Left lung (tissue), 10 donors: ENCODE data around the gene MIGA1. TPM values are rescaled to one million over a fixed set of nuclear protein-coding genes. Genes with fewer than 3 reads are reported as not detected.

Source experiments
- ATAC-seq: fragments of 200-7000 bp; cut with Tn5 transposase; one replicate; pipeline ENCODE4 v1.9.1; 2020; ENCODE audit warnings: moderate library complexity
- DNase-seq, 4 donors: peaks; one replicate each; pipeline ENCODE4 v3.0.0-alpha.2; 2013 to 2020
- H3K27ac ChIP-seq, 2 donors: fragments of 200-600 bp; sonication (generic) in 1 of 2; one replicate each; pipeline versions ENCODE4 v1.5.0 to v1.8.0; 2020 to 2021
- H3K27me3 ChIP-seq, 2 donors: fragments of 200-600 bp; sonication (generic) in 1 of 2; one replicate each; pipeline versions ENCODE4 v1.5.0 to v1.8.0; 2020 to 2021
- H3K36me3 ChIP-seq, 2 donors: fragments of 200-600 bp; sonication (generic) in 1 of 2; one replicate each; pipeline versions ENCODE4 v1.5.0 to v1.8.0; 2020 to 2021
- H3K4me1 ChIP-seq, 2 donors: fragments of 200-600 bp; one replicate each; pipeline ENCODE4 v1.8.0; 2021
- H3K4me3 ChIP-seq, 2 donors: fragments of 200-600 bp; sonication (generic) in 1 of 2; one replicate each; pipeline versions ENCODE4 v1.5.0 to v1.8.0; 2020 to 2021; ENCODE audit warnings: mild to moderate bottlenecking in 1 of 2
- H3K9me3 ChIP-seq, 2 donors: fragments of 200-600 bp; sonication (generic) in 1 of 2; one replicate each; pipeline versions ENCODE4 v1.5.0 to v1.8.0; 2020 to 2021
- CTCF ChIP-seq, 2 donors: fragments of 200-600 bp; sonication (generic) in 1 of 2; IDR thresholded peaks; one replicate each; pipeline versions ENCODE4 v1.5.0 to v1.8.0; 2021; ENCODE audit warnings: antibody characterized with exemption in 2 of 2
- intact Hi-C, 2 donors: fragments of 100-400 bp; cut with DNase I; formaldehyde crosslinking; loops; one replicate each; pipeline versions ENCODE4 v1.11.2 to v1.14.2; 2022
- polyA plus RNA-seq, 6 donors: library from polyadenylated mRNA; unstranded; fragments of 120-200 nt; gene quantifications; one replicate each; pipeline ENCODE4 v1.2.1, GENCODE V29; 2013; ENCODE audit not compliant: insufficient read length in 6 of 6
- total RNA-seq, 2 donors: library from RNA; stranded (reverse); fragmentation: NEBNext Ultra II Directional; extraction: Animal tissue kit (Norgen Biotek cat#: 25700); gene quantifications; one replicate each; pipeline ENCODE4 v1.2.1, GENCODE V29; 2021
- donor health status: DM: no; HTN: yes; CAD: no.
- donor health status: DM: no; HTN: no; CAD: no.

MIGA1 gene
- total and polyA plus RNA-seq, 8 donors, result 15.5 to 20.5 (median 18.6) TPM

GRCh38 chr1:77828098-77828497 lies 48.6 kb downstream of the MIGA1 start:
- Histone ChIP-seq H3K9me3 (no peaks in the 10 kb centered on the region), H3K36me3 (peaks cover 0 to 9% of the 10 kb centered on the region in 2 donors), H3K4me1 (peaks cover 10 to 28% of the 10 kb centered on the region in 2 donors), H3K4me3 (no peak overlapping the region), H3K27ac (no peak overlapping the region), H3K27me3 (no peaks in the 10 kb centered on the region)
- DNase-seq (no peak), ATAC-seq (no peak)
- no peak for TF ChIP-seq CTCF (IDR thresholded peaks at IDR 0.05)
- intact Hi-C loops, result loop anchor here in 1 of 2 donors (10.0 kb wide), 1 partner anchor 57 kb away; the partner anchor contains the start of gene NEXN

- intact Hi-C loops, result loop anchor here in 1 of 2 donors (10.0 kb wide), 1 partner anchor 55 kb away; the partner anchor contains the start of gene NEXN
- peaks cover 17 to 40% of the 10 kb centered on the region in 2 donors for H3K4me1 ChIP-seq
- no peaks in the 10 kb centered on the region for H3K27me3 ChIP-seq
- TF ChIP-seq CTCF (IDR thresholded peaks at IDR 0.05), result no peak
- H3K36me3 ChIP-seq, result peaks cover 0 to 6% of the 10 kb centered on the region in 2 donors
- no peak overlapping the region for H3K27ac ChIP-seq
- H3K4me3 ChIP-seq, result no peak overlapping the region
- no peaks in the 10 kb centered on the region for H3K9me3 ChIP-seq
- no peak for DNase-seq
- ATAC-seq, result no peak
Measured at GRCh38 chr1:77829851-77830250, 50.4 kb downstream of the MIGA1 start.

GRCh38 chr1:77830946-77831345 lies 51.5 kb downstream of the MIGA1 start:
- Histone ChIP-seq H3K4me1 (peaks cover 17 to 40% of the 10 kb centered on the region in 2 donors), H3K27ac (no peak overlapping the region), H3K4me3 (no peak overlapping the region), H3K9me3 (no peaks in the 10 kb centered on the region), H3K36me3 (peaks cover 0 to 6% of the 10 kb centered on the region in 2 donors), H3K27me3 (no peaks in the 10 kb centered on the region)
- no peak for TF ChIP-seq CTCF (IDR thresholded peaks at IDR 0.05)
- DNase-seq (no peak), ATAC-seq (no peak)
- intact Hi-C loops, result no loop called here

GRCh38 chr1:77831566-77831965 lies 52.1 kb downstream of the MIGA1 start:
- H3K4me1 ChIP-seq, result peaks cover 17 to 40% of the 10 kb centered on the region in 2 donors
- TF ChIP-seq CTCF (IDR thresholded peaks at IDR 0.05), result no peak
- no peaks in the 10 kb centered on the region for H3K9me3 ChIP-seq
- intact Hi-C loops, result no loop called here
- ATAC-seq (no peak), DNase-seq (no peak)
- no peaks in the 10 kb centered on the region for H3K27me3 ChIP-seq
- no peak overlapping the region for H3K4me3 ChIP-seq
- H3K27ac ChIP-seq, result peak overlapping the region; percentile 69 to 81
- H3K36me3 ChIP-seq, result peaks cover 0 to 6% of the 10 kb centered on the region in 2 donors

- Histone ChIP-seq H3K27ac (peak overlapping the region; percentile 69 to 81), H3K36me3 (peaks cover 0 to 2% of the 10 kb centered on the region in 2 donors), H3K4me1 (peaks cover 20 to 40% of the 10 kb centered on the region in 2 donors), H3K9me3 (no peaks in the 10 kb centered on the region), H3K27me3 (no peaks in the 10 kb centered on the region), H3K4me3 (no peak overlapping the region)
- ATAC-seq (peak; percentile 45), DNase-seq (peak in 1 of 4 donors; percentile 54)
- no peak for TF ChIP-seq CTCF (IDR thresholded peaks at IDR 0.05)
- intact Hi-C loops, result no loop called here
Measured at GRCh38 chr1:77831976-77832711, 52.7 kb downstream of the MIGA1 start.
